GM18499 (cell line): Measurements from ENCODE around the gene CLMN.
"Not testable (repeated sequence)": the region's sequence is repeated elsewhere in the genome, so short reads cannot be mapped to it uniquely, and the experiment has no call there.

Source experiments
- ATAC-seq: cut with Tn5 transposase; IDR thresholded peaks from one replicate; pipeline ENCODE4 v1.9.1; 2021; ENCODE audit warnings: moderate number of reproducible peaks; ENCODE audit not compliant: insufficient read depth, unreplicated experiment

Gene CLMN

DNA sequence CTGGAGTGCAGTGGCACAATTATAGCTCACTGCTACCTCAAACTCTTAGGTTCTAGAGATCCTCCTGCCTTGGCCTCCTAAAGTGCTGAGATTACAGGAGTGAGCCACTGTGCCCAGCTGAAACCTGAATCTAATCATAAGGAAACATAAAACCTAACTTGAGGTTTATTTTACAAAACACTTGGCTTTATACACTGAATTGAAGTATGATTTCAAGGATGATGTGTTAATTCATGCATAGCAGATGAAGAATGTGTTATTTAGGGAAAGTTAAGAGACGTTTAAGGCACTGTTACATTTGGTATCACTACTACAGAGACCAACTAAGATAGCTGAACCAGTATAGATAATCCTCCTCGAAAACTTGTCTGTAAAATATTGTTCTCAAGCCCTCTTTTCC is 168.8 kb downstream of the CLMN start:
- ATAC-seq = no peak

DNA sequence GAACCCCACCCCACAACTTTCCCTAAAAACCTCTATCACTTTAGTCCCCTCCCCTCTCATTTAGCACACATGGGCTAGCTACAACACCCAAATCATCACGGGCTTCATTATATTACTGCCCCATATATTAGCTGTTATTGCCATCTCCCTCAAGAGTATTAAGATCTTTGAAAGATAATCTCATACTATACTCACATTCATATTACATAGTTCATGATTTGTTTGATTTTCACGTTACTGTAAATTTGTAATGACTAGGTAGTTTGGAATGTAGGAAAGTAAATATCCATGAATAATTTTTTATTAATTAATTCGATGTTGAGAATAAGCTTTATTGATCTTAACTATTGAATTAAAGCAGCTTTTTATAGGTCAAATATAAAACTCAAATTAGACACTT is 170.3 kb downstream of the CLMN start:
- no peak for ATAC-seq

DNA sequence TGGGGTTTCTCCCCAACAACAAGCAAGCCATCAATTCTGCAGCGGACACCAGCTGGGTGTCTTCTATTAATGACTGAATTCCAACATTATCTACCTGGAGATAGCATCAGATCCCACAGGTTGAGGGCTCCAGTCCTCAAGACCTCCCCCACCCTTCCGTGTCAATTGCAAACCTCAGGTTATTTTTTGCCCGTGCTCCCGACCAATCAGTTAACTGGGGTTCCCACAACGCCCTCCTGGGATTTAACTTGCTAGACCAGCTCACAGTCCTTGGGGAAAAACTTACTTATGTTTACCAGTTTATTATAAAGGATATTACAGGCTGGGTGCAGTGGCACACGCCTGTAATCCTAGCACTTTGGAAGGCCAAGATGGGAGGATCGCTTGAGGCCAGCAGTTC is 172.1 kb downstream of the CLMN start:
- ATAC-seq = no peak

DNA sequence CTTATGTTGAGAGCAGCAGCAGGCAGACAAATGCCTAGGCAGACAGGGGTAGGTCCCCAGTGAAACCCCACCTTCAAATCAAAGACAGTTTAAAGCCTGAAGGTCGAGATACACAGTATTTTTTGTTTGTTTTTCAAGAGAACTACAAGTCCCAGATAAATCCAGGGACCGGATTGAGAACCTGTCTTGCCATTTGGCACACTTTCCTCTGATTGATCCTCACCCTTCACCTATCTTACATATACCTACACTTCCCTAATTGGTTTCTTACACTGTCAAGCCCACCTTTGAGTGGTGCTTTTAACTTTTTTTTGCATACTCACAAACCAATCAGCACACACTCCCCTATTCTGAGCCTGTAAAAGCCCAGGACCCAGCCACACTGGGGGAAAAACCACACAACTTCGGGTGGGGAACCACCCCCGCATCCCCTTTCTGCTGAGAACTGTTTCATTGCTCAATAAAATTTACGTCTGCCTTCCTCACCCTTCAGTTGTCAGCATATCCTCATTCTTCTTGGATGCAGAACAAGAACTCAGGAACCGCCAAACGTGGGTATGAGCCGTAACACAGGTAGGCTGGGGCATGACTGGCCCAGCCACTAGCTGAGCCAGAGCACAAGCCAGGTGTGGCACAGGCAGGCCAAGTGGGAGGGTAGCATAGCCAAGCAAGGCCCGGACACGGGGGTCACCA is 173.5 kb downstream of the CLMN start:
- ATAC-seq = no peak

DNA sequence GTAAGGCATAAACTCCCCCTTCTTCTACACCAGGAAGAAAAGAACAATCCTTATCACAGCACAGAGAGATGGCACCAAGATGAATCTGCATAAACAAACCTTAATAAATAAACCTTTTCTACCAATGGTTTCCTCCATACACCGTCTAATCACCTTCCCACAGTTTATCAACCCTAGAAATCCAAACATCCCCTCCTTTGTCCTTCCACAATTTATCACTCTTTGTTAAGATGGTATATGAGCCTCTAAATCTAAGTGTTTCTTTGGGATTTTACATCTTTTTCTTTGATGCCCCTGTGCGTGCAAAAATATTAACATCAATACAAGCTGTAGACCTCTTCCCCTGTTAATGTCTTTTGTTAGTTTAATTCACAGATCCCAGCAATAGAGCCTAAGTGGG is 174.9 kb downstream of the CLMN start:
- ATAC-seq = no peak

DNA sequence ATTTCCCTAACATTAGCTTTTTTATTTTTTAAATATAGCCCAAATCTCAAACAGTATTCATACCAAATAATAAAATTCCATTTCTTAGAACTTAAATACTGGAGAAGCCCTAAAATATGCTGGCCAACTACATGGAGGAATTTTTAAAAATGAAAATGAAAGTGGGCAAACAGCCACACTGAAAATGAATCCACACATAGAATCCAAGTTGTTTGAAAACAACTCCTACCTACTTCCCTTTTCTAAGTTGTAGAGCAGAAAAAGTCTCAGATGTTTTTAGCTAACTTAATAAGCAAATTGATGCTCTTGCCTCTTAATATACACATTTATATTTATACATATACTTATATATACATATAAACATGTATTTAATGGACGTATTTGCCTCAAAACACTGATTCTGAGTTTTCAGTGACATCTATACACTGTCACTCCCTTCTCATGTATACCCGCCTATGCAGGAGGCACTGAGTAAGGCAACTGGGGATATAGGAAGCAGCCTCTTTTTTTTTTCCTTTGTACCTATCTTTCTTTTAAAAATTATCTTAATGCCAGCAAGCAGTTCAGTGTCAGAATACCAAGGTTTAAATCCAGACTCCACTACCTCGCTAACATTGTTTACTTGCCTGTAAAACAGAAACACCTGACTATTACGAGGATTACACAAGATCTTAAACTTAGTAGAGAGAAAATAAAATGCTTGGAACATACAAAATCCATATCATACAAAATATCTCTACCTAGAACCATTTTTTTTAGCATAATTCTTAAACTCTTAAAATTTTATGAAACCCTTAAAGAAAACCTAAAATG is 175.7 kb downstream of the CLMN start:
- ATAC-seq = no peak

DNA sequence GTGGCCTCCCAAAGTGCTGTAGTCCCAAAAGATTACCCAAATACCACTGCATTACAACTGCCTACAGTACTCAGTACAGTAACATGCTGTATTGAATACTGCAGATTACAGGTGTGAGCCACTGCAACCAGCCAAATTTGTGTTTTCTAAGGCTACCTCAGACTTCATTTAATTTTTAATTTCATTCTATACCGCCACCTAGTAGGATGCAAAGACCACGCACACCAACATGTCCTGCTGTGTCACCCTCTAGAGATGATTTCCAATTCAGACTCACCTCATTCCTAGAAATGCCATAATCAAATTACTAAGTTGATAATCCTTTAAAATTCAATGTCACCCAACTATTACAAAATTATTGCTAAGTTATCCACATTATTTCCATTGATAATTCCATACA is 177.5 kb downstream of the CLMN start:
- ATAC-seq = no peak

DNA sequence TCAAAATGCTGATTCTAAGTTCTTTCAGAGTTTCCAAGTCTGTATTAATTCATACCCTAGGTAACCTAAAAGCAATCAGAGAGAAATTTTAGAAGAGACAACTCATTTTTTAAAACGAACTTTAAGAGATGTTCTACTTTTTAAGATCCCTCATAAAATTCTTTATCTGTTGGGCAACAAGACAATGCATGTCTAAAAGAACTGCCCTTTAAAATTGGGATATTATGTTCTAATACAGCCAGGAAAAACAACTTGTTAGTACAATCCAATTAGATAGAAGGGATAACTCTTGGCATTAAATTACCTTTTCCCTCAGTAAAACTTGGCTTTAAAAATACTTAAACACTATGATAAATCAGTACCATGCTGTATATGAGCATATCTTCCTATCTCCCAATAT is 178.0 kb downstream of the CLMN start:
- no peak for ATAC-seq

DNA sequence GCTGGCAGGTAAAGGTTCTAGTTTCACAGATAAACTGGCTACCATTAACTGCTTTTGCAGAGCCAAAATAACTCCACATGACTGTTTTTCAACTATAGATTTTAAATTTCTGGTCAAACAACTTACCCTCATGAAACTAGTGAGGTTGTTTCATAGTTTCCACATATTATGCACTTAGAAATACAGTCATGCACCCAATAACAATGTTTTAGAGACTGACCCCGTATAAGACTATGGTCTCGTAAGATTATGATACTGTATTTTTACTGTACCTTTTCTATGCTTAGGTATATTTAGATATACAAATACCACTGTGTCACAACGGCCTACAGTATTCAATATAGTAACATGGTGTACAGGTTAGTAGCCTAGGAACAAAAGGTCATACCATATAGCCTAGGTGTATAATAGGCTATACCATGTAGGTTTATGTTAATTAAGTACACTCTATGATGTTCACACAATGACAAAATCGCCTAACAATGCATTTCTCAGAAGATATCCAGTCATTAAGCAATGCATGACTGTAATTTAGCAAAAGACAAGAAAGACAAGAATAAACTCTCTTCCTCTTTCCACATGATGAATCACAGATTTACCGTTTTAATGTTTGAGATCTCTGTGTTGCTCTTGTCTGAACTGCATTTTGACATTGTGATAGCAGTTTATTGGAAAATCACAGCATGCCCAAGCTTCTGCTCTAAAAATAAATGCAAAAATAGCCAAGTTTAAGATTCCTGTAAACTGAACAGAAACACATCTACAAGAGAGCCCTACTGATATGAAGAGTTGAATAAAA is 179.4 kb downstream of the CLMN start:
- ATAC-seq = no peak

DNA sequence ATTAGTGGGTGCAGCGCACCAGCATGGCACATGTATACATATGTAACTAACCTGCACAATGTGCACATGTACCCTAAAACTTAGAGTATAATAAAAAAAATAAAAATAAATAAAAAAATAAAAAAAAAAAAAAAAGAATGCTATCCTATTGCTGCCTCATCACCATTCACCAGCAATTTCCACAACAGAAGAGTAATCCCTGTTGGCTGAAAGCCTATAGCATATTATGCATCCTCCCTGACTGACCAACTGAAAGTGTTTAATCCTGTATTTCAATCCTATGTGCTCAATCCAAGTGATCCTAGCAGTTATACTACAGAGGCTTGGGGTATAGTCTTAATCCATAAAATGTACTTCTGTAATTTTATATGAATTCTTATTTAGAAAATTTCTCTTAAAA is 180.8 kb downstream of the CLMN start:
- ATAC-seq = no peak

DNA sequence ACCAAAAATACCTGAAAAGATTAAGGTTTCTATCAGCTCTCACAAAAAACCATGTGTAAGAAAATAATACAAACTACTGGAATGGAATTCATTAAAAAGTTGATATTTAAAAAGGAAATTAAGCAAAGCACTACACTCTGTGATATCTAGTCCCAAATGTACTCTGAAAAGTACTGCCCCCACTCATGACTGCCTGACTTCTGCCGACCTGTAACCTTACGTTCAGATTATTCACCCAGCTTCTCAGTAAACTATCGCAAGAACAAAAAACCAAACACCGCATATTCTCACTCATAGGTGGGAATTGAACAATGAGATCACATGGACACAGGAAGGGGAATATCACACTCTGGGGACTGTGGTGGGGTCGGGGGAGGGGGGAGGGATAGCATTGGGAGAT is 181.3 kb downstream of the CLMN start:
- not testable (repeated sequence) for ATAC-seq

DNA sequence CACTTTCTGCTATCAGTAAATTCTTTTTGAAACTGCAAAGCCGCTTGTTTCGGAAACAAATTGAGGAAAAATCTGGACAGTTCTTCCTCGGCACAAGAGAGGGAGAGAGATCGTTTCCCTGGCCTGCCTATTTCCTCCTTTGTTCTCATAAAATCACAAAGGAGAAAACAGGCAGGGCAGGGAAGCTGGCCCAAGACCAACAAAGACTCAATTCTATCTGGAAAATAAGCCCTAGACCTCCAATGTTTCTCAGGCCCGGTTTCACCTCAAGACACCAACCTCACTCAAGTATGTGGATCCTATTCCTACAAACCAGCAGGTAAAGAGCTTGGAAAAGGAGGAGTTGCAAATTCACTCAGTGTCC is 181.9 kb downstream of the CLMN start:
- ATAC-seq = no peak

DNA sequence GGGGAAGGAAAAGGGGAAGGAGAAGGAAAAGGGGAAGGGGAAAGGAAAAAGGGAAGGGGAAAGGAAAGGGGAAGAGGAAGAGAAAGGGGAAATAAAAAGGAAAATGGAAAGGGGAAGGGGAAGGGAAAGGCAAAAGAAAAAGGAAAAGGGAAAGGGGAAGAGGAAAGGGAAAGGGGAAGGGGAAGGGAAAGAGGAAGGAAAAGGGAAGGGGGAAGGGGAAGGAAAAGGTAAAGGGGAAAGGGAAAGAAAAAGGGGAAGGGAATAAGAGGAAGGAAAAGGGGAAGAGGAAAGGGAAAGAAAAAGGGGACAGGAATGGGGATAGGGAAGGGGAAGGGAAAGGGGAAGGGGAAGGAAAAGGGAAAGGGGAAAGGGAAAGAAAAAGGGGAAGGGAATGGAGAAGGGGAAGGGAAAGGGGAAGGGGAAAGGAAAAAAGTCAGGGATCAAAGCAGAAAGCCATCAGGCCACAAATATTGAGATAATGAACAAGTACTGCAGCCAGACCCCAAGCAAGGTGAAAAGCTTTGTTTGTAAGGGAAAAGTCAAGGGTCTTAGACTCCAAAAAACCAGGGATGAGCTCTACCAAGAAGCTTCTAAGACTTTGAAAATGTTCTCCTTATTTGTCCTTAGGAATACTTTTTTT is 182.4 kb downstream of the CLMN start:
- no peak for ATAC-seq

DNA sequence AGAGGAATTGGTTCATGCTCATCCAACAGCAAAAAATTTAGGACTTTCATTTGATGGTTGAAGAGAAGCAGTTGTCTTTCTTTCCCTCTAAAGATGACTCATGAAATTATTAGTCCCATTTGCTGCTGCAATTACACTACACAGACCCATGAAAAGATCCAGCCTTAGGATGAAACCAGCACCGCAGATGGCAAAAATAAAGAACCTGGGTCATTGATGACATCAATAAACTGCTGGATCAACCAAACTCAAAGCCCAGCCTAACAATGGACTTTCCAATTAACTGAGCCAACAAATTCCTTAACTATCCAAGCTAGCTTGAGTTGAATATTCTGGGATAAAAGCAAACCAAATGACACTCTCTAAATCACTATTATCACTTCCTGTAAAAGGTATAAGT is 183.1 kb downstream of the CLMN start:
- ATAC-seq = no peak

DNA sequence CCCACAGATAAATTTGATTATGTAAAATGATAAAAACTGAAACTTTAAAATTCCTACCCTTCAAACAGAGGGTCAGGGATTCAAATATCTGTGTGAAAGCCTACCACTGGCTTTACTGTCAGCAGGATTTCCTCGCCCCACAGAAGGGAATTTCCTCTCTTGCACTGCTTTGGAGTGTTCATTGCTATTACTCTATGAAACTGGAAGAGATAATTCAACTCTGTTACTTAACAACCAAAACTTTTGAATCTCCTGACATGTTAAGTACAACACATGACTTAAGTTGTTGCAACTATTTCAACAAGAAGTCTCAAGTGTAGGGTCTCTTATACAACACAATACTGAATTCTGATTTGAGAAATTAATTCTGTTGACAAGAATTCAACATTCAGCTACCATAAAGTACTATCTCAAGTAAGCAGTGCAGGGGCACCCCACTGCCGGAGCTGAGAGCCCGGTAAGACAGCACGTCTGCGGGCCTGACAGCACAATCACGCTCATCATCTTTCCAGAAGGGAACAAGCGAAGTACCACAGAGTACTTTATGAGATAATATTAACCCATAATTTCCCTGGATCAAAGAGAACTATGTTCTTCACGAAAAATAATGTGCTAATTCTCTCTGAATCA is 185.3 kb downstream of the CLMN start:
- no peak for ATAC-seq

DNA sequence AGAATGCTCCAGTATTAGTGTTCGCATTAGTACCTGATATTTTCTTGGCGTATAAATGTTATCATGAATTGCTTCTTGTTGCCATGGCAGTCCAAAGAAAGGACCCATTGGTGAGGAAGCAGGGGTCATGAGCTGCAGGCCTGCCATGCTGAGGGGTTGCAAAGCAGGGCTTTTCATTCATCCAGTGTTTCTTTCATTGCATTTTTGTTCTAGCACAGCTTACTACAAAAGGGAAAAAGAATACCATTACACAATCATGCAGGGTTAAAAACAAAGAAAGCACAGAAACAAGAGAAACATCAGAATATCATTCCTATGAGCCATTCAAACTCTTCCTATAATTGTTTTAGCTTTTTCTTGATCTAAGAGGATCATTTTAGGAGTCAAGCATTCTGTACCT is 186.4 kb downstream of the CLMN start:
- no peak for ATAC-seq

DNA sequence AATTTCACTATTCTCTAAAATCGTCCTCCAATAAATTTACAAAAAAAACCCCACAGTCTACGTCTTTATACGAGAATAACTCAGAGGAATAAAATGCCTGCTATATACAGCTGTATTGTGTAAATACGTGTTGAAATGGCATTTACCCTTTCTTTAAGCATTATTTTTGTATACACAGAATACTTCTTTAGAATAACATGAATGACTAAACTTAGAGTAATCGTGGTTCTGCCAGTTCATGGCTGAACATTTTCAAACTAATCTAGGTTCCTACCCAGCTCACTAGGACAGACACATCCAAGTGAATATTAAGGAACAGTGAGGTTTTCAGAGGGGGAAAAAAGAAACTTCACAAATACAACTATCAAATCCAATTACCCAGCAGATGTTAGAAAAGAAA is 186.9 kb downstream of the CLMN start:
- no peak for ATAC-seq
